HG02840 (cell line): ENCODE measurements around the gene SQSTM1.

Experiments used
- ATAC-seq: cut with Tn5 transposase; IDR thresholded peaks from one replicate; pipeline ENCODE4 v1.9.1; 2021; ENCODE audit warnings: mild to moderate bottlenecking, moderate library complexity, moderate number of reproducible peaks; ENCODE audit not compliant: unreplicated experiment, low FRiP score

The SQSTM1 gene

GRCh38 chr5:179841621-179842020 lies 20.9 kb downstream of the SQSTM1 start:
- no peak for ATAC-seq

GRCh38 chr5:179852993-179853547 lies 32.4 kb downstream of the SQSTM1 start:
- peak; percentile 87 for ATAC-seq

GRCh38 chr5:179854356-179854755 lies 33.7 kb downstream of the SQSTM1 start:
- no peak for ATAC-seq

GRCh38 chr5:179858241-179858585 lies 37.5 kb downstream of the SQSTM1 start:
- peak; percentile 38 for ATAC-seq

- ATAC-seq: peak; percentile 93
Observed at GRCh38 chr5:179858586-179859427, 38.1 kb downstream of the SQSTM1 start, which contains the start of gene MRNIP. Gene MRNIP (minus strand): TSS chr5:179858817. CDS start chr5:179858796, 21 bp downstream.

- ATAC-seq: no peak
Observed at GRCh38 chr5:179860301-179860700, 39.6 kb downstream of the SQSTM1 start.

GRCh38 chr5:179862296-179862695 lies 41.6 kb downstream of the SQSTM1 start:
- ATAC-seq: no peak

GRCh38 chr5:179862891-179863290 lies 42.2 kb downstream of the SQSTM1 start:
- ATAC-seq: no peak

- no peak for ATAC-seq
Observed at GRCh38 chr5:179863449-179864085, 42.9 kb downstream of the SQSTM1 start.

GRCh38 chr5:179864686-179865085 lies 44.0 kb downstream of the SQSTM1 start:
- no peak for ATAC-seq

- ATAC-seq: no peak
Observed at GRCh38 chr5:179865491-179866240, 45.0 kb downstream of the SQSTM1 start.

- no peak for ATAC-seq
Observed at GRCh38 chr5:179866241-179867078, 45.8 kb downstream of the SQSTM1 start.

- no peak for ATAC-seq
Observed at GRCh38 chr5:179867079-179867465, 46.4 kb downstream of the SQSTM1 start.

GRCh38 chr5:179867476-179867875 lies 46.8 kb downstream of the SQSTM1 start:
- ATAC-seq: no peak

GRCh38 chr5:179868541-179868940 lies 47.8 kb downstream of the SQSTM1 start:
- no peak for ATAC-seq

GRCh38 chr5:179869101-179869500 lies 48.4 kb downstream of the SQSTM1 start:
- no peak for ATAC-seq

GRCh38 chr5:179869641-179870402 lies 49.1 kb downstream of the SQSTM1 start:
- ATAC-seq: no peak

GRCh38 chr5:179870403-179870903 lies 49.7 kb downstream of the SQSTM1 start:
- no peak for ATAC-seq

GRCh38 chr5:179870952-179871351 lies 50.2 kb downstream of the SQSTM1 start:
- no peak for ATAC-seq
